HUES64 (cell line): ENCODE data around the gene METTL2B.
"Not testable (repeated sequence)": the region's sequence is repeated elsewhere in the genome, so short reads cannot be mapped to it uniquely, and the experiment has no call there.

ENCODE experiments used
- H3K27ac ChIP-seq: 2 replicates; pipeline ENCODE4 v1.7.0; 2013; ENCODE audit warnings: low read depth, low read length, inconsistent platforms
- H3K27me3 ChIP-seq: 2 replicates; pipeline ENCODE4 v1.6.1; 2013; ENCODE audit warnings: mild to moderate bottlenecking, low read length; ENCODE audit not compliant: insufficient read depth
- H3K36me3 ChIP-seq: 2 replicates; pipeline ENCODE4 v1.6.1; 2013; ENCODE audit warnings: mild to moderate bottlenecking, low read length; ENCODE audit not compliant: insufficient read depth
- H3K4me1 ChIP-seq: 2 replicates; pipeline ENCODE4 v1.6.1; 2013; ENCODE audit warnings: mild to moderate bottlenecking, low read length, moderate library complexity; ENCODE audit not compliant: insufficient read depth
- H3K4me3 ChIP-seq: 2 replicates; pipeline ENCODE4 v1.5.1; 2013; ENCODE audit warnings: mild to moderate bottlenecking, low read length, moderate library complexity
- H3K9ac ChIP-seq: 2 replicates; pipeline ENCODE4 v1.6.1; 2013; ENCODE audit warnings: mild to moderate bottlenecking, low read depth, low read length
- H3K9me3 ChIP-seq: 2 replicates; pipeline ENCODE4 v1.6.1; 2013; ENCODE audit warnings: low read depth, low read length; ENCODE audit not compliant: insufficient read depth
- WGBS: fragments of 150-250, 120-280 bp; methylation state at CpG from one replicate; pipeline ENCODE4 v1.1.7; 2013; ENCODE audit warnings: missing lambda C conversion rate; 5-methylcytosine and 5-hydroxymethylcytosine counted together

METTL2B gene

GRCh38 chr7:128530121-128530854, 53.7 kb downstream of the METTL2B start:
- not testable (repeated sequence) for H3K4me1 ChIP-seq, H3K9me3 ChIP-seq, H3K27me3 ChIP-seq
- H3K27ac ChIP-seq, result peak overlapping the region; percentile 60; the same call in 1 of the 2 replicates
- H3K4me3 ChIP-seq, result peak overlapping the region; percentile 91
- peak overlapping the region; percentile 96 for H3K9ac ChIP-seq
- H3K36me3 ChIP-seq, result peaks cover 14% of the 10 kb centered on the region
- WGBS, result 4% methylated on average over 44 of the region's 50 CpGs

GRCh38 chr7:128530855-128531104, 54.2 kb downstream of the METTL2B start:
- Histone ChIP-seq H3K4me1 (0 out of 2 replicates have a peak, but pooled peaks cover 7% of the 10 kb centered on the region), H3K27me3 (no peaks in the 10 kb centered on the region), H3K4me3 (peak overlapping the region; percentile 91), H3K27ac (peak overlapping the region; percentile 60; the same call in 1 of the 2 replicates), H3K9me3 (no peaks in the 10 kb centered on the region), H3K36me3 (peaks cover 19% of the 10 kb centered on the region), H3K9ac (peak overlapping the region; percentile 96)
- under 1% methylated on average over 38 of the region's 38 CpGs for WGBS

- WGBS, result under 1% methylated on average over 90 of the region's 92 CpGs
- H3K27ac ChIP-seq, result peak overlapping the region; percentile 85; the same call in 1 of the 2 replicates
- peaks cover 19% of the 10 kb centered on the region for H3K36me3 ChIP-seq
Observed at GRCh38 chr7:128531105-128531954, 54.8 kb downstream of the METTL2B start.

GRCh38 chr7:128531955-128532478, 55.5 kb downstream of the METTL2B start:
- Histone ChIP-seq H3K36me3 (peaks cover 19% of the 10 kb centered on the region), H3K4me3 (peak overlapping the region; percentile 91), H3K27ac (peak overlapping the region; percentile 85), H3K9ac (peak overlapping the region; percentile 96)
- WGBS, result under 1% methylated on average over 25 of the region's 35 CpGs
- H3K27me3 ChIP-seq, H3K9me3 ChIP-seq, H3K4me1 ChIP-seq: not testable (repeated sequence)

More at GRCh38 chr7:128531105-128531954, 54.8 kb downstream of the METTL2B start:
- not testable (repeated sequence) for H3K27me3 ChIP-seq, H3K4me1 ChIP-seq, H3K9me3 ChIP-seq
- Histone ChIP-seq H3K4me3 (peak overlapping the region; percentile 91), H3K9ac (peak overlapping the region; percentile 96)

- 89% methylated on average over 1 of the region's 1 CpG for WGBS
- Histone ChIP-seq H3K4me3 (peak overlapping the region; percentile 91), H3K36me3 (peaks cover 19% of the 10 kb centered on the region)
- H3K27me3 ChIP-seq, H3K4me1 ChIP-seq, H3K27ac ChIP-seq, H3K9ac ChIP-seq, H3K9me3 ChIP-seq: not testable (repeated sequence)
Observed at GRCh38 chr7:128532956-128533355, 56.4 kb downstream of the METTL2B start.

GRCh38 chr7:128537410-128537809, 60.9 kb downstream of the METTL2B start:
- not testable (repeated sequence) for H3K4me1 ChIP-seq, H3K27me3 ChIP-seq, H3K9ac ChIP-seq, H3K4me3 ChIP-seq, H3K27ac ChIP-seq, H3K9me3 ChIP-seq
- peaks cover 36% of the 10 kb centered on the region for H3K36me3 ChIP-seq
- 63% methylated on average over 7 of the region's 7 CpGs for WGBS

GRCh38 chr7:128542530-128542929, 66.0 kb downstream of the METTL2B start:
- not testable (repeated sequence) for H3K4me3 ChIP-seq, H3K27me3 ChIP-seq, H3K4me1 ChIP-seq, H3K27ac ChIP-seq, H3K9ac ChIP-seq, H3K9me3 ChIP-seq
- 90% methylated on average over 2 of the region's 2 CpGs for WGBS
- peaks cover 38% of the 10 kb centered on the region for H3K36me3 ChIP-seq

GRCh38 chr7:128543300-128543699, 66.8 kb downstream of the METTL2B start:
- H3K27ac ChIP-seq, H3K4me1 ChIP-seq, H3K9me3 ChIP-seq, H3K4me3 ChIP-seq, H3K9ac ChIP-seq, H3K27me3 ChIP-seq: not testable (repeated sequence)
- WGBS, result no CpG with 5 or more reads among the region's 1 CpG
- peaks cover 38% of the 10 kb centered on the region for H3K36me3 ChIP-seq

- not testable (repeated sequence) for H3K9me3 ChIP-seq, H3K4me1 ChIP-seq, H3K9ac ChIP-seq, H3K27me3 ChIP-seq, H3K27ac ChIP-seq, H3K4me3 ChIP-seq
- 97% methylated on average over 9 of the region's 9 CpGs for WGBS
- peaks cover 25% of the 10 kb centered on the region for H3K36me3 ChIP-seq
Observed at GRCh38 chr7:128546319-128546851, 69.8 kb downstream of the METTL2B start.

GRCh38 chr7:128550920-128551319, 74.4 kb downstream of the METTL2B start:
- Histone ChIP-seq H3K27me3 (no peaks in the 10 kb centered on the region), H3K27ac (no peak overlapping the region), H3K36me3 (peaks cover 10% of the 10 kb centered on the region), H3K4me3 (no peak overlapping the region), H3K9ac (no peak overlapping the region), H3K9me3 (no peaks in the 10 kb centered on the region), H3K4me1 (no peaks in the 10 kb centered on the region)
- 100% methylated on average over 1 of the region's 1 CpG for WGBS

GRCh38 chr7:128554394-128554793, 77.8 kb downstream of the METTL2B start:
- not testable (repeated sequence) for H3K4me3 ChIP-seq, H3K4me1 ChIP-seq, H3K9me3 ChIP-seq, H3K9ac ChIP-seq, H3K27ac ChIP-seq, H3K36me3 ChIP-seq, H3K27me3 ChIP-seq
- WGBS, result no CpG with 5 or more reads among the region's 1 CpG
